HepG2 (cell line): Measurements from ENCODE around the gene MBD4. TPM values are rescaled to one million over a fixed set of nuclear protein-coding genes. Genes with fewer than 3 reads are reported as not detected.

ENCODE experiments used
- FOXA1 ChIP-seq, 2 experiments: fragments of 450-650 bp in 1 of 2; sonication (generic) in 1 of 2; formaldehyde crosslinking in 1 of 2; IDR thresholded peaks; 2 replicates each; pipeline versions ENCODE4 v1.4.0 to v1.6.1; 2016 to 2020; ENCODE audit warnings: missing genetic modification reagents in 1 of 2
- NCOA5 ChIP-seq: sonication (generic); formaldehyde crosslinking; IDR thresholded peaks from 2 replicates; pipeline ENCODE4 v1.4.0; 2020; ENCODE audit warnings: missing genetic modification reagents
- ZNF101 ChIP-seq: sonication (generic); formaldehyde crosslinking; IDR thresholded peaks from 2 replicates; pipeline ENCODE4 v1.4.0; 2020; ENCODE audit warnings: mild to moderate bottlenecking, low read depth, missing genetic modification reagents, borderline replicate concordance
- polyA plus RNA-seq, 8 experiments: library from polyadenylated mRNA; depleted of rRNA in 3 of 8; stranded (reverse) in 7 of 8; unstranded in 1 of 8; fragments of >200 nt; fragmentation: Illumina TruSeq in 4 of 8; extraction: Trizol in 4 of 8; gene quantifications; 2 replicates each; pipeline versions ENCODE4 v1.2.1 to v1.2.3, GENCODE V29; 2011 to 2016; ENCODE audit warnings: low read depth in 4 of 8, missing spikeins in 1 of 8, mixed read lengths in 1 of 8; ENCODE audit not compliant: insufficient read depth in 1 of 8
- total RNA-seq, 5 experiments: library from RNA; depleted of rRNA; stranded (reverse); fragments of >200 nt; fragmentation: Illumina TruSeq; extraction: Trizol; gene quantifications; 2 replicates each; pipeline ENCODE4 v1.2.3, GENCODE V29; 2016; ENCODE audit warnings: low read depth in 1 of 5
- TF ChIP-seq, protein P1 (sequence below), 2 experiments: fragments of 450-650 bp in 1 of 2; sonication (generic) in 1 of 2; formaldehyde crosslinking in 1 of 2; IDR thresholded peaks; 2 replicates each; pipeline versions ENCODE4 v1.6.1 to v1.8.0; 2016 to 2022; ENCODE audit warnings: antibody characterized with exemption in 1 of 2, mild to moderate bottlenecking in 1 of 2, missing genetic modification reagents in 1 of 2
- TF ChIP-seq, protein P2 (sequence below): sonication (generic); formaldehyde crosslinking; IDR thresholded peaks from 2 replicates; pipeline ENCODE4 v1.5.0; 2020; ENCODE audit warnings: missing genetic modification reagents, mild to moderate bottlenecking, borderline replicate concordance
- TF ChIP-seq, protein P3 (sequence below): sonication (generic); formaldehyde crosslinking; IDR thresholded peaks from 2 replicates; pipeline ENCODE4 v1.8.1; 2023; ENCODE audit warnings: missing genetic modification reagents, mild to moderate bottlenecking, borderline replicate concordance

Gene MBD4
- total and polyA plus RNA-seq, 2 of the 13 experiments (the other 11 are each of a cell fraction or from before 2014, with no cell fraction given): 14.9 to 25.3 TPM

DNA sequence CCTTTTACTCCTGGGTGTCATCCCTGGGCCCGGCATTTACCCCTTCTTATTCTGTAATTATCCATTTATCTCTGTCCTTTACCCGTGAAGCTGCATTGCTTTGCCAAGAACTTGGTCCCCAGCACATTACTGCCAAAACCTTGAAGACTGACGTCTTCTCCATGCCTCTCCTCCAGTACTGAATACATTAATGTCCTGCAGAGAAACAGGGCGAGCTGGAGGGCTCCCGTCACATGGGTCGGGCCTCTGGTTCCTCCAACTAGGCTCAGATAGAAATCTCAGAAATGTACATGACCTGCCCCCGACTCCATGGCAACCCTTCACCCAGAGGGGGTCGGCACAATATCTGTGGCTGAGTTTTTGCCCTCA, 11.8 kb downstream of the MBD4 start (continued):
- TF ChIP-seq, protein P1, sequence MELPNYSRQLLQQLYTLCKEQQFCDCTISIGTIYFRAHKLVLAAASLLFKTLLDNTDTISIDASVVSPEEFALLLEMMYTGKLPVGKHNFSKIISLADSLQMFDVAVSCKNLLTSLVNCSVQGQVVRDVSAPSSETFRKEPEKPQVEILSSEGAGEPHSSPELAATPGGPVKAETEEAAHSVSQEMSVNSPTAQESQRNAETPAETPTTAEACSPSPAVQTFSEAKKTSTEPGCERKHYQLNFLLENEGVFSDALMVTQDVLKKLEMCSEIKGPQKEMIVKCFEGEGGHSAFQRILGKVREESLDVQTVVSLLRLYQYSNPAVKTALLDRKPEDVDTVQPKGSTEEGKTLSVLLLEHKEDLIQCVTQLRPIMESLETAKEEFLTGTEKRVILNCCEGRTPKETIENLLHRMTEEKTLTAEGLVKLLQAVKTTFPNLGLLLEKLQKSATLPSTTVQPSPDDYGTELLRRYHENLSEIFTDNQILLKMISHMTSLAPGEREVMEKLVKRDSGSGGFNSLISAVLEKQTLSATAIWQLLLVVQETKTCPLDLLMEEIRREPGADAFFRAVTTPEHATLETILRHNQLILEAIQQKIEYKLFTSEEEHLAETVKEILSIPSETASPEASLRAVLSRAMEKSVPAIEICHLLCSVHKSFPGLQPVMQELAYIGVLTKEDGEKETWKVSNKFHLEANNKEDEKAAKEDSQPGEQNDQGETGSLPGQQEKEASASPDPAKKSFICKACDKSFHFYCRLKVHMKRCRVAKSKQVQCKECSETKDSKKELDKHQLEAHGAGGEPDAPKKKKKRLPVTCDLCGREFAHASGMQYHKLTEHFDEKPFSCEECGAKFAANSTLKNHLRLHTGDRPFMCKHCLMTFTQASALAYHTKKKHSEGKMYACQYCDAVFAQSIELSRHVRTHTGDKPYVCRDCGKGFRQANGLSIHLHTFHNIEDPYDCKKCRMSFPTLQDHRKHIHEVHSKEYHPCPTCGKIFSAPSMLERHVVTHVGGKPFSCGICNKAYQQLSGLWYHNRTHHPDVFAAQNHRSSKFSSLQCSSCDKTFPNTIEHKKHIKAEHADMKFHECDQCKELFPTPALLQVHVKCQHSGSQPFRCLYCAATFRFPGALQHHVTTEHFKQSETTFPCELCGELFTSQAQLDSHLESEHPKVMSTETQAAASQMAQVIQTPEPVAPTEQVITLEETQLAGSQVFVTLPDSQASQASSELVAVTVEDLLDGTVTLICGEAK (IDR thresholded peaks at IDR 0.05): no peak
- TF ChIP-seq, protein P1 (CRISPR knock-in tag; IDR thresholded peaks at IDR 0.05): no peak
- TF ChIP-seq NCOA5 (CRISPR knock-in tag) (no peak), ZNF101 (no peak), FOXA1 (IDR thresholded peaks at IDR 0.05) (no peak), FOXA1 (CRISPR knock-in tag; IDR thresholded peaks at IDR 0.05) (no peak)
- TF ChIP-seq, protein P2, sequence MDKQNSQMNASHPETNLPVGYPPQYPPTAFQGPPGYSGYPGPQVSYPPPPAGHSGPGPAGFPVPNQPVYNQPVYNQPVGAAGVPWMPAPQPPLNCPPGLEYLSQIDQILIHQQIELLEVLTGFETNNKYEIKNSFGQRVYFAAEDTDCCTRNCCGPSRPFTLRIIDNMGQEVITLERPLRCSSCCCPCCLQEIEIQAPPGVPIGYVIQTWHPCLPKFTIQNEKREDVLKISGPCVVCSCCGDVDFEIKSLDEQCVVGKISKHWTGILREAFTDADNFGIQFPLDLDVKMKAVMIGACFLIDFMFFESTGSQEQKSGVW (CRISPR knock-in tag): no peak
- TF ChIP-seq, protein P3, sequence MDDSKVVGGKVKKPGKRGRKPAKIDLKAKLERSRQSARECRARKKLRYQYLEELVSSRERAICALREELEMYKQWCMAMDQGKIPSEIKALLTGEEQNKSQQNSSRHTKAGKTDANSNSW (CRISPR knock-in tag): no peak
